GM21528 (cell line): Measurements from ENCODE around the gene NT5C2.
A peak's percentile ranks its signal among the peaks of the same experiment; 100 is the strongest.

Experiments
- ATAC-seq: cut with Tn5 transposase; IDR thresholded peaks from one replicate; pipeline ENCODE4 v1.9.1; 2021; ENCODE audit warnings: mild to moderate bottlenecking, moderate library complexity; ENCODE audit not compliant: unreplicated experiment, low FRiP score

Gene NT5C2

GRCh38 chr10:103127241-103127640 is 65.8 kb downstream of the NT5C2 start:
- ATAC-seq, result no peak

- ATAC-seq, result peak; percentile 79
These were observed 67.5 kb downstream of the NT5C2 start for GRCh38 chr10:103125323-103126267.

DNA sequence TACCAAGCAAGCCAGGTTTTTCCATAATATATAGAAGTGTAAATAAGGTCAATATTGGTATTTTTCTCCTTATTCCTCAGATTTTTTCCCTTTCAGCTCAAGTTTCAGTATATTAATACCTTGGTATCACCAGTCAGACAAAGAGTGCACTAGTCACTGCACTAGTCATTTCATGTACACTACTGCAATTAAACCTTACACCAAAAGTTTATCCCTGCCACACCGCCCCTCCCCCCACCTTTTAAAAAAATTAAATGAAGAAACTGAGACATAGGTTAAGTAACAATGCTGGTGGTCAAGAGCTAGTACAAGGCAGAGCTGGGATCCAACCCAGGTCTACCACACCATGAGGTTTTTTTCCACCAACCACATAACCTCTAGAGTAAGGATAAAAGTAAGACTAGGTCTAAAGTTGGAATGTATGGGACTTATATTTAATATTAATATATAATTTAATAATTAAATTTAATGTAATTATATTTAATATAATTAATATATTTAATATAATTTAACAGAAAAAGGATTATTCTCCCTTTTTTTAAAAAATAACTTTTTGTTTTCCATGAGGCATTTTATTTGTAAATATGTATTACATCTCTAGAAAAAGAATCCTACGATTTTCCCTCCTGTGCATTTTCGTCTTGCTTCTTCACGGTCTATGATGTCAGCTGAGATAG is 68.5 kb downstream of the NT5C2 start:
- no peak for ATAC-seq

DNA sequence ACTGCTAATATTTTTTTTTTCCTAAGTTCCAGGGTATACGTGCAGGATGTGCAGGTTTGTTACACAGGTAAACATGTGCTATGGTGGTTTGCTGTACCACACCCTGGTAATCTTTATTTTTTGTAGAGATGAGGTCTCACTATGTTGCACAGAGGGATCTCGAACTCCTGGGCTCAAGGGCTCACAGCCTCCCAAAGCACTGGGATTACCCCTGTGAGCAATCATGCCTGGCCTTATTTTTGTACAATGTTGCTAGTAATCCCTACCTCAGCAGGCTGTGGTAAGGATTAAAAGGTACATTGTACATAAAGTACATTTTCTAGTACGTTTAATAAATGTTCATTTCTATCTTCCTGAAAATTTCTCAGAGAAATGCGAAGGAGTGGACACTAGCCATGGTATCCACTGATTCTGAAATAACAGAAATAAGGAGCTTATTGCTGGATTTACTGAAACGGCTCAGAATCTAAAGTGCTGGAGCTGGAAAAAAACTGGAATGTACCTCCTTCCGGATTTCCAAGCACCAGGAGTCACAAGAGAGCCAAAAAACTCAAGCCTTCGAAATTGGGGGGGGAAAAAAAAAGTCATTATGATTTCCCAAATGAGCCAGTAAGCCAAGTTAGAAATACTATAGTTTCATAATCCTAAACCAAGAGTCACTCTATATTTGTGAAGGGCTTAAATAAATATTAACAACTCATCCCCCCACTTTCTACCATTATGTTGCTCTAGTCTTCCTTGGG is 69.6 kb downstream of the NT5C2 start:
- ATAC-seq, result no peak

DNA sequence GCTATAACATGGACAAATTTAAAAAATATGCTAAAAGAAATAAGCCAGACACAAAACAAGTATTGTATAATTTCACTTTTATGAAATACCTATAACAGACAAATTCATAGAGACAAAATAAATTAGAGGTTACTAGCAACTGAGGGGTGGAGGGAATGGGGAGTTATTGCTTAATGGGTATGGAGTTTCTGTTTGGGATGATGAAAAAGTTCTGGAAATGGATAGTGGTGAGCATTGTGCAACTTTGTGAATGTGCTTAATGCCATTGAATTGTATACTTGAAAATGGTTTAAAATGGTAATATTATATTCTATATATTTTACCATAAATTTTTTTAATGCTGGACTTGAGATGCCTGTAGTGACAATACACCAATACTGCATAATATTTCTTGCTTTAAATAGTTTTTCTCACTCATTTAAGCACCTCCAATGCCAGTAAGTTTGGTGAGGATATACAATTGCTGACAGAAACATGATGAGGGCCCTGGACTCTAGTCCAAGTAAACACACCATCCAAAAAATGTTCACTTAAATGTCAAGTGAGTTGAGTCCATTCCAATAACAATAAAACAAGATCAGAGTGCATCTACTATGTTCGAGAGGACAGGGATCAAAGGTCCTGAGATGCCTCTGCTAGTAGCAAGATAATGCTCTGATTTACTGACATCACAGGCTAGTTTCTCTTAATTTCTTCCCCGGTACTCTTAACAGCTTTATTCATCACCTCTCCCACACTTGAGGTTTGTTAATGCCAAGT is 71.9 kb downstream of the NT5C2 start:
- no peak for ATAC-seq

DNA sequence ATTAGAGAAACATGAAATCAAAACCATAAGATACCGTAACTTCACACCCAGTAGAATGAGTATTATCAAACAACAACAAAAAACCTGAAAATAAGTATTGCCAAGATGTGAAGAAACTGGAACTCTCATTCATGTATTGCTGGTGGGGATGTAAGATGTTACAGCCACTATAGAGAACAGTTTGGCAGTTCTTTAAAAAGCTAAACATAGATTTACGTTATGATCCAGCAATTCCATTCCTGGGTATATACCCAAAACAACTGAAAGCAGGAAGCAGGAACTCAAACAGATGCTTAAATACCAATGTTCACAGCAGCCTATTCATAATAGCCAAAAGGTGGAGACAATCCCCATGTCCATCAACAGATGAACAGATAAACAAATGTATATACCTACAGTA is 72.5 kb downstream of the NT5C2 start:
- ATAC-seq, result no peak

DNA sequence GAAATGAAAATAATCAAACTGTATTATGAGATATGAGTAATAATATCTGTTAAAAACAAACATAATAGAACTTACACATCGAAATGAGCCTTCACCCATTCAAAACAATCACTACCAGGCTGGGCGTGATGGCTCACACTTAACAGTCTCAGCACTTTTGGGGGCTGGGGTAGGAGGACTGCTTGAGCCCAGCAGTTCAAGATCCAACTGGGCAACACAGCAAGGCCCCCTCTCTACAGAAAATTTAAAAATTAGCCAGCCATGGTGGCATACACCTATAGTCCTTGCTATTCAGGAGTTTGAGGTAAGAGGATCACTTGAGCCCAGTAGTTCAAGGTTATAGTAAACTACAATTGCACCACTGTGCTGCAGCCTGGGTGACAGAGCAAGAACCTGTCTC is 75.8 kb downstream of the NT5C2 start:
- ATAC-seq, result no peak

- ATAC-seq, result no peak
These were observed 78.2 kb downstream of the NT5C2 start for GRCh38 chr10:103114876-103115275.

DNA sequence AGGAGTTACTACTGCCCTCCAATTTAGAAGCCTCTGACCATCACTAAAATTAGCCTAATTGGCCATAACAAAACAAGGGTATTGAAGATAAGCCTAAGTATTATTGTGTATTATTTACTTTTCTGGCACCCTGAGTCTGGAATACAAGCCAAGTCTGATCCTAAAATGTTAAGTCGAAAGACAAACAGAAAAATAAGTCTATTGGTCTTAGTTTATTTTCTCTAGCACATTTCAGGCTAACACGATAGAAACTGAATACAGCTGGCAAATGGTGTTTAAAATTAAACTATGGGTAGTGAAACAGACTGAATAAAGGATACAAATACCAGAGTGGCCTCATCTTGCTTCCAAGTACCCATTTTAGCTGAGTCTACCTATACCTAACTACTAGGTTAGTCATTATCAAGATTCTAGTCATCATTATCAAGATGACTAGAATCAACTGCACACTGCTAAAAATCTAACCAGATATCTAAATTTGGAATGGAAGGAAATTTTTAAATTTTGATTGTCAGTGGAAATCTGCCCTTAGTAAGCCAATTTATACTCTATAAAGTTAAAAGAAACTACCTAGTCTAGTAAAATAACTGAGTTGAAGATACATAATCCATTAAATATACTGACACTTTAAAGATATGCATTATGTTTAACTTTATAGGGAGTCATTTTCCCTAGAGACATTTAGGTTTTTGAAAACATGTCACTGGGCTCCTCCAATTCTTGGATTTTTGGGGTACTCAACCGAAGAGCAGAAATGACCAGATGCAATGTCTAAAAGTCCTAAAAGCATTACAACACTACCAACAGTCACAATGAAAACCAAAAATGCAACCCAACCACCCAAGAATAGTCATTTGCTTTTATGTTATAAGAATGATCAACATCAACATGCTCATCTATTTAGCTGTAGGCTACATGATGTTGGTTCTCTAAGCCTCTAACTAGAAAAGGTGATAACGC is 80.9 kb downstream of the NT5C2 start:
- peak; percentile 56 for ATAC-seq

- ATAC-seq, result peak; percentile 65
These were observed 81.8 kb downstream of the NT5C2 start for GRCh38 chr10:103111031-103111917.

- no peak for ATAC-seq
These were observed 82.7 kb downstream of the NT5C2 start for GRCh38 chr10:103110407-103110806.

DNA sequence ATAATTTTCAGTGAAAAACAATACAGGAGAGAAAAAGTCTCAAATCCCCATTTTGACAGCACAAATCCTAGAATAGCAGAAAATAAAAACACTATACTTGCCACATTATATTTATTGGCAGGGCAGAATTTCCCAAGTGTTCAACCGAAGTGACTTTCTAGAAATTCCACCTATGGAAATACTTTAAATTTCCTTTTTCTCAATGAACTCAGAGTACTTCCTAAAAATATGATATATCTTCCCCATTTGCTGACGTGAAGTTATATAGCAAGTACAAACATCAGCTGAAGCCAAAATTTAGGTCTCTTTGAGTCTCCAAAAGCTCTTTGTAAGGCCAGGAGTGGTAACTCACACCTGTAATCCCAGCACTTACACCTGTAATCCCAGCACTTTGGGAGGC is 83.3 kb downstream of the NT5C2 start:
- no peak for ATAC-seq

- no peak for ATAC-seq
These were observed 86.5 kb downstream of the NT5C2 start for GRCh38 chr10:103106539-103106938.

- ATAC-seq, result no peak
These were observed 87.6 kb downstream of the NT5C2 start for GRCh38 chr10:103105462-103105861.

DNA sequence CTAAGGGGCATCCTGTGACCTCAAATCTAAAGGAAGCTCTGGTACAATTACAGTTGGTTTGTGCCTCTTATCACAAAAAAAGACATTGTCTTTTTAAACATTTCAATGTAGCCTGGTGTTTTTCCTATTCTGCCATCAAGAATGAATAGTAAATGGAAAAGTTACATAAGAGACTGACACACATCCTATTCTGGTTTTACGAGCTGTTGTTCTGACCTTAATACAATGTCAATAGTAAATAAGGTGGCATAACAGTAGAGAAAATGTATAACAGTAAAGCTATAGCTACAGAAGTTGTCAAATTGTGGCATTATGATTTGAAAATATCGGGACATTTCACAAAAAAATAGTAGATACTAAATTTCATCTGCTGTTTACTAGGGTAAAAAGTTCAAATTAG is 88.4 kb downstream of the NT5C2 start:
- no peak for ATAC-seq

DNA sequence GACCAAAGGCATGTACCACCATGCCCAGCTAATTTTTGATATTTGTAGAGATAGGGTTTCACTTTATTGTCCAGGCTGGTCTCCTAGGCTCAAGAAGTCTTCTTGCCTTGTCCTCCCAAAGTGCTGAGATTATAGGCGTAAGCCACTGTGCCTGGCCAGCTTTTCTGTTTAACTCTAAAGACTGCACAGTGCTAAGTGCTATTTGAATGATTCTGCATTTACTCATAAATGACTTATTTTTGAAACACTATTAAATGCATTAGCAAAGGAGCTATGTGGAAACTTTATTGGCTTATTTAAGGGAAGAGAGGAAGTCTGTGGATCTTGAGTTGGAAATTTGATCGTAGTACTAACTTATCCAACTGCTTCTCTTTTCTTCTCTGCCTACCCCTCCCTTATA is 89.1 kb downstream of the NT5C2 start:
- no peak for ATAC-seq

DNA sequence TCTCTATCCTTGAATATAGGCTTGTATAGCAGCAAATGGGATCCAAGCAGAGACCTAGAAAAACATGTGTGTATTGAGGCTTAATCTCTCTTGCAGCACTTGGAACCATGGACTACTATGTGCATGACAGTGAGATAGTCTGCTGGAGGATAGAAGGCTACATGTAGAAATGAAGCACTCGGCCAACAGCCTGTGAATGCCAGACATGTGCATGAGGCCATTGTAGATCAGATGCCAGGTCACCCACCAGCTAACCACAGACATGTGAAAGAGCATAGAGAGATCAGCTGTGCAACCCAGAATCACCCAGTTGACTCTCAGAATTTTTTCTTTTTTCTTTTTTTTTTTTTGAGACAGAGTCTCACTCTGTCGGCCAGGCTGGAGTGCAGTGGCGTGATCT is 90.9 kb downstream of the NT5C2 start:
- no peak for ATAC-seq

- ATAC-seq, result no peak
These were observed 92.5 kb downstream of the NT5C2 start for GRCh38 chr10:103100620-103101019.
